HG03342 (cell line): ENCODE data around the gene SLC20A1.

Experiments
- ATAC-seq: cut with Tn5 transposase; IDR thresholded peaks from one replicate; pipeline ENCODE4 v1.9.1; 2021; ENCODE audit warnings: mild to moderate bottlenecking, moderate library complexity; ENCODE audit not compliant: unreplicated experiment

SLC20A1 gene

GRCh38 chr2:112623913-112624777 lies 21.6 kb upstream of the SLC20A1 start:
- peak; percentile 82 for ATAC-seq

- ATAC-seq = no peak
Observed at GRCh38 chr2:112625474-112626114, 20.1 kb upstream of the SLC20A1 start.

DNA sequence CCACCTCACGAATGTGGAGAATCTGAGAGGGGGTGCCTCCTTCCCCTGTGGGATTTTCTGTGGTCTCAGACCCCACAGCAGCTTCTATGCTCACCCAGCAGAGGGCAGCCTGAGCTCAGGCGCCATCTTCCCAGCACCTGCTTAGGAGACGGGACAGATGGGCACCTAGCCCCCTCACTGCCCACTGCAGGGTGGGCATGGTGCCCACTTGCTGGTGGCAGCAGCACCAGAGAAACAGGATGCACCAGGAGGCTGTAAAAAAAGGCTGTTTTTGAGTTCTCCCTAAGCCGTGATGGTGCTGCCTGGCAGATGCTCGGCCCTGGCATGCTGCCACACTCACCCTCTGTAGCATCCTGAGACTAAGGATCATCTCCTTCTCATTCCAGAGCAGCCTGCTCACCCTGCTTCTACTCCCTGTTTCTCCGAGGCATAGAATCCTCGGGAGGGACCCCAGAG lies 19.1 kb upstream of the SLC20A1 start:
- no peak for ATAC-seq

- ATAC-seq = no peak
Observed at GRCh38 chr2:112627060-112628040, 18.4 kb upstream of the SLC20A1 start.

GRCh38 chr2:112629224-112629623 lies 16.5 kb upstream of the SLC20A1 start:
- no peak for ATAC-seq

DNA sequence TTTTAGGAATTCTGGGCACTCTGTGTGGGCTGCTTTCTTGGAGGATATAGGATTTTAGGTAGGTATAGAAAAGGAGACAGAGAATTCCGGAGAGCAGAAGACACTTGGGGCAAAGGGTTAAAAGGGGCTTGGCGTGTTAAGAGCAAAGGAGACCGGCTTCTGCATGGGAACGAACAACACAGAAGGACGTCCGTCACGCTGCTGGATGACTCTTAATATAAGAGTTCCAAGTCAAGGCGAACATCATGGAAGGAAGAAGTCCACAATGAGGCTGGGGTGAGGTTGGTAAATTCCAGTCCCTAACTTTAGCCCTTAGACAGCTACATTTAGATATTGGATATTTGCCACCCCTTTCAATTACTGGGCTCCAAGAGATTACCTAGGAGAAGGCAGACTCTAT lies 15.9 kb upstream of the SLC20A1 start:
- no peak for ATAC-seq

- no peak for ATAC-seq
Observed at GRCh38 chr2:112630268-112630667, 15.5 kb upstream of the SLC20A1 start.

GRCh38 chr2:112633708-112634107 lies 12.0 kb upstream of the SLC20A1 start:
- no peak for ATAC-seq

DNA sequence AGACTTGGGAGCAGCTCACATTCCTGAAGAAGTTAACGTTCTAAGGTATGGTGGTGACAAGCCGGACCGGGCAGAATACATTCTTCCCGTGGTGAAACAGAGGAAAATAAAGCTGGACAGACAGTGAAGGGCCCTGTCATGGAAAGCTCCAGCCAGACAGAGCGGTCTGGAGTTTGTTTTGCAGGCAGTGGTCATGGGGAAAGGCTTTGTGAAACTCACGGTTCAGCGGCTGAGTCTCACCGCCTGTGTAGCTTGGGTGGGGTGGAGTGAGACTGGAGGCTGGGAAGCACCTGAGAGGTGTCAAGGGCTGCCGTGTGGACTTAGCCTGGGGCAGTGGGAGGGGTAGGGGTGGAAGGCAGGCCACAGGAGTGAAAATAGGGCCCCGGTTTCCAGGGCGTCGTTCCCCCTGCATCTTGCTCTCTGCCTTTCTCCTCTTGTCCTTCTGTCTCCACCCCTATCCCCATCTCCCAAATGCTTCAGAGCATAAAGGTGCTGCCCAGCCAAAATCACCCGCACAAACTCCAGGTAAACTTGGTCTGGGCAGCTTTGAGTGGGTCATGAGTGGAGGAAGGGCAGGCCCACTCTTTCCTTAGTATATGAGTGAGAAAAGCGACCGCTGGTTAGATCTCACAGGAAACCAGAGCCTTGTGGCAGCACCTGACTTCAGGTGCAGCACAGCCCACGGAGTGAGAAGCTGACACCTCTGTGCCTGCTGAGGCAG lies 11.4 kb upstream of the SLC20A1 start:
- no peak for ATAC-seq

DNA sequence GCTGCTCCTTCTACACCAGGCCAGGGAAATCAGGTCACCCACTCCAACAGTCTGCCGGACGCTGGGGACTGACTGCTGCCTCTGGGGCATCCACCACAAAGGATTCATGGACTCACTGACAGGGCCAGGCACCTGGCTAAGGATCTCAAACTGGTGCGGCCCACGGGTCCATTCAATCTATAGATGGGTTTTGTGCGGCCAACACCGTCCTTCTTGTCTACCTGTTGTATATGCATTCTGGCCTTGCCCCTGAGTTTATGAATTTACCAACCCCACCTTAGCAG lies 10.9 kb upstream of the SLC20A1 start:
- ATAC-seq = no peak

DNA sequence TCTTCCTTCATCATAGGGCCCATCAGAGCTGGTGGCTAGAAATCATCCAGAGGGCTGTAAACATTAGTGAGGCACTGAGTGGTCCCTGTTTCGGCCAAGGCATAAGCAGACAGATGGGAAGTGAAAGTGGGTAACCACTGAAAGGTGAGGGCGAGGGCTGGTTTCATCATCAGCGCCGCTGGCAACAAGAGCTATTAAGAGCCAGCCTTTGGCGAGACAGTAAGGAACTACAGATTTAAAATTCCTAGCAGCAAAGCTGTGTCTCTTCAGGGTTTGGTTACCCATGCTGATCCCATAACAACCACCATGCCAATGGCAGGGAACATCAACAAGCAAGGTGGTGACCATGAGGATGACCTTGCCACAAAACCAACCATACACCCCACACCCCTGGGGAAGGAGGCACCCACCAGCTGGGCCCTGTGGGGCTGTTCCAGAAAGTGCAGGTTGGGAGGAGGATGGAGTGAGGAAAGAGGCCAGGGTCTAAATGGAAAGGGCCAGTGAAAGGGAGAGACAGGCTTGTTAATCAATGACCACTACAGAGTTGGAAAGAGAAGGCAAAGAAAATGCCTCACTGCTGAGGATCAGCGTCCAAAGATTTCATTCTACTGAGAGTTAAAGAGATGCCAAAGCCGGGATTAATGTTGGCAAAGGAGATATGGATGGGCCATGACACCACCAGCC lies 9.0 kb upstream of the SLC20A1 start:
- peak; percentile 80 for ATAC-seq

DNA sequence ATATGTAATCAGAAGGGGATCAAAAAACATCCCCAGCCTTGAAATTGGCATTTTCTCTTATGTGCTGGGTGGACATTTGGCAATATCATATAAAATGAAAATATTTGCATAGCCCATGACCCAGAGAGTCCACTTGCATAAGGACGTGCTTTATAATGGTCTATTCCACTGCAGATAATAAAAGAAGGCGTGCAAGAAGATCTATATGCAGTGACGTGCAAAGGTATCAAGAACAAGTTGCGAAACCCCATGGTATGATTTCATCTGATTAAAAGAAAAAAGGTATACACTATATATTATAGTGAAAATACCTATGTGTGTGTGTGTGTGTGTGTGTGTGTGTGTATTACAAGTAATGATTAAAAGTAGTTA lies 8.5 kb upstream of the SLC20A1 start:
- ATAC-seq = no peak

DNA sequence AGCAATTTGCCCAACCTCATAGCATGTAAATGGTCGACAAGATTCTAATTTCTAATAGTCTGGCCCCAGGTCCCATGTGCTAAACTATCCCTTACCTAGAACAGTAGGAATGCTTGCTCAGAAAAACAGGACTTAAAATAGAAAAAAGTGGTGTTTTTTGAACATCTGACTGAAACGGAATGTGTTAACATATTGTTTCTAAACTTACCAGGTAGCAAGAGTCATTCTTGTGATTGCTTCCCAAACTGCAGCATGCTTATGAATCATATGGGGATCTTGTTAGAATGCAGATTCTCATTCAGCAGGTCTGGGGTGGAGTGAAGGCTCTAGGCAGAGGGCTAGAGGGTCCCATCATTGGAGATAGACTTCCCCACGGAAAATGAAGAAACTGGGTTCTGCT lies 5.8 kb upstream of the SLC20A1 start:
- no peak for ATAC-seq

- no peak for ATAC-seq
Observed at GRCh38 chr2:112640467-112640799, 5.3 kb upstream of the SLC20A1 start.

- ATAC-seq = no peak
Observed at GRCh38 chr2:112640800-112641675, 4.7 kb upstream of the SLC20A1 start.

DNA sequence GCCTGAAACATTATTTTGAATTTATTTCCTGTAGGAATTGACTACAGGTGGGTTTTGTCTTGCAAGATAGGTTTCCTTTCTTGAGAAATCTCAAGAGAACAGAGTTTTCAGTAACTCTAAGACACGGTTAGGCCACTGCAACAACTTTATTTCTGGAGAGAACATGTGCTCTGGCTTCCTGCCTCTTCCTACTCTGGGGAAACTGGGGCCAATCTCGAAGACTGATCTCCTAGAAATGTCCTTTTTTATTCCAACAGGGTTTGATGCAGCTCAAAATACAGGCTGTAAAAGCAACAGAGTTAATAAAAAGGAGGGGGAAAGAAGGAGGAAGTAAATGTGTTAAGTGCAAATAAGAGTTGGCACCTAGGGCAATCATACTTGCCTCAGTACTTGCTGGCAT lies 4.0 kb upstream of the SLC20A1 start:
- no peak for ATAC-seq

DNA sequence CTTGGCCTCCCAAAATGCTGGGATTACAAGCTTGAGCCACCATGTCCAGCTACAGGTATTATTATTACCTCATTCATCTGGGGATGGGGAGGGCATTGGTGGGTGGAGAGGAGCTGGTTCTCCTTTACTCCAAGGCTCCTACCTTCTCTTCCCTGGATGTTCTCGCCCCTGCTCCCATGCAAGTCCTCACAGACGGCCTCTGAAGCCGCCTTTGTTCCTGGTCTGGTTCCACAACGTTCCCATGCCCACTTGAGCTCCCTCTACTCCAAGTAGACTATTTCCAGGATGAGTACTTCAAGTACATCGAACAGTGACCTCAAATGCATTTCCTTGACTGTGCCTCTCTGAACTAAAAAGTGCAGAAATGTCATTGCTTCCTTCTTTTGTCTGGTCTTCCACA lies 3.2 kb upstream of the SLC20A1 start:
- ATAC-seq = no peak

GRCh38 chr2:112642966-112643365 lies 2.8 kb upstream of the SLC20A1 start:
- no peak for ATAC-seq

- no peak for ATAC-seq
Observed at GRCh38 chr2:112643488-112643887, 2.3 kb upstream of the SLC20A1 start.
